SKM-1 treated with dmso at 0.1 percent for 144 hours (cell line): ENCODE data around the gene WDR70.

Experiments
- DNase-seq: peaks from one replicate; lab custom pipeline; 2025; ENCODE audit not compliant: unreplicated experiment; lab: John Stamatoyannopoulos, UW

WDR70 gene

DNA sequence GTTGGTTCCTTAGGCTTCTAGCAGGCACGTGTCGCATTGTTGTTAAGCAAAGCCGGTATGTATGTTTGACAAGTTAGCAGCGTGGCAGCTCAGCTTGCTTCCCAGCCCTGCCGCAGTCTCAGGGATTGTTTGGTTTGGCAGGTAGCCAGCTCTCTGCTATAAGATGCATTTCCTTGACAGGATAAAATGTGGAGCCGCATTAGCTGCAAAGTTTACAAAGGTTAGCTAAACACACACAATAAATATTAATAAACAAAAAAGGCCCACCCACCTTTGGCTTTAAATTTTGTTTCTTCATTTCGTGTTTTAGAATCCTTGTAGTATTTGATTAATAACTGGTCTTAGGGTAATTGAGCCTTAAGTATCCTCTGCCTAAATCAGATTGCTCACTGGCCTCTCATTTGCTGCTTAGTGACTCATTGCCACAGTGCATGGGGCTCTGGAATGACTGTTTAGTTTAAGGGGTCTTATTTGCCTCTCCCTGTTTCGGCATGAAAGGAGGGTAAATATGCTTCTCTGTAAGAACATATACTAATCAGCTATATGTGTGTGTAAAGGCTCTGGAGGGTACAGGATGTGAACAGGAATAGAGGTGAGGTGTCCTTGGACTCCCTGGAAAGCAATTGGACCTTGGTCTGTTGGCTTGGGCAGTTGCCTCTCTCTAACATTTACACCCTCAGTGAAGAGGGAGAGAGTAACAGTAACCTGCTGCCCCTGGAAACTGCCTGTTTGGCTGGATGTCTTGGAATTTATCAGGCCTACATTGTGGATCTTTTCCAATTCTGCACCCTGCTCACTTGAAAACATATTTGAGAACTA is 338.7 kb downstream of the WDR70 start:
- DNase-seq = no peak

DNA sequence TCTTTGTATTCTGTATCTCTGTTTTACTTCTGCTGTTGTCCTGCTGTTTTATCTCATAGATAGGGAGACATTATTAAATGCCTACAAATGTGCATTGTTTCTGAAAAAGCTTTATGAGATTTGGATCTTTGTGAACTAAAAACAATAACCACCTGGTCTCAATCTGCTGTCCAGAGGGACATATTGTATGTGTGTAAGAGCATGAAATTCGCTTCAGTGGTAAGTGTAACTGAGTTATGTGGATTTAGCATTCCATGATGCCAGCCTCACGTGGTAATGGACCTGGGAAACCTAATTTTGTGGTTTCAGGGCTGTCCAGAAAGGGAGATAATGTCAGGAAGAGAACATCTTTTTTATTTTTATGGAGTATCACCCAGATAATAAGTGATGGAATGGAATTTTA is 341.4 kb downstream of the WDR70 start:
- no peak for DNase-seq

DNA sequence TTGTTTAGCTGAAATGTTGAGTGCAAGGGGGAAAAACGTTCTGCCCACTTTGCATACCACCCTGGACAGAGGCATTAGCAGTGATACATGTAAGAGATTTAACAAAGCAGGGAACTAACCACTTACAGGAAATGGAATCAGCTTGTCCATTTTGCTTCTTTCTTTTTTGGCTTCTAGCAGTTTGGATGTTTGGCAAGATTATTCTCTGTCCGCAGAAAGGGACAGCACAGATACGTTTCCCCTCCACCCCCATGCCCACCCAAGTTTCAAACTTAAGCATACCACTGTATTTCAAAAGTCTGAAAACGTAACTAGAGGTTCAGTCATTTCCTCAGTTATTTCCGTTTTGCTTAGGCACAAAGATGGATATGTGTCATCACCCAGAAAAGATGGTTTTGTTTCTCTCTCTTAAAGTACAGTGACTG is 342.3 kb downstream of the WDR70 start:
- DNase-seq = no peak

DNA sequence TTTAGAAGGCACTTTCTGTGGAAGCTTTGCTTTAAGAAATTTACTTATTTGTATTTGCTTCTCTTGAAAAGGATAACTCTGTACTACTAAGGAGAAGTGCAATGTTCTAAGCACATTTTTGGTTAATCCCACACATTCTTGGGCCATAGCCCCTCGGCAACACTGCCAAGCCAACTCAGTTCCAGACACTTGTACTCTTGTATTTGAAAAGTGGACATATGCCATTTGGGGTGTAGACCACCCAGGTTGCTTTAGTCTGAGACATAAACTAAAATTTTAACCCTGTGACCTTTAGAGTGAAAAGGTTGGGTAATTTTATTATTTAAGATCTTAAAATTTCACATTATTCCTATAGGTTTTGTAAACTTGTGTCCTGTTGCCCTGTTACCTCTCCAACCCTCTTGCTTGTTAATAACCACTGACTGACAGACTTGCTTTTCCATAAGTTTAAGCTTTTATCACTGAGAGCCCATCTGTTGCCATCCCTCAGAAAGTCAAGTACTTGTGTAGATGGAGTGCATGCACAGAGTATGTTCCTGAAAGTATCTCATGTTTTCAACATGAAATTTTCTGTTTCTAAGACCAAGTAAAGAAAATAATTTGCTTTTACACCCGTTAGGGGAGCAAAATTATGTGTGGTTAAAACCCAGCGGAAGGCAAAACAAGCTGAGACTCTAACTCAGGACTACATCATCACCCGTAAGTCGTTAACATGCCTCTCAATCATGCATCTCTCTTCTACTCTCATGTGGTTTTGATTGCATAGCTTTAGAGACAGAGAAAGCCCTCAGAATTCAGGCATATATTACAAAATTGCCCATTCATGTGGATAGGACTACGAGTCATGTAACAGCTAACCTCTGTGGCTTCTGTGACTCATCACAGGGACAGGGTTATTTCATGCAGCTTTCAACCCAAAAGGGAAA is 343.4 kb downstream of the WDR70 start:
- no peak for DNase-seq

GRCh38 chr5:37723162-37723961 is 344.2 kb downstream of the WDR70 start:
- DNase-seq = no peak

DNA sequence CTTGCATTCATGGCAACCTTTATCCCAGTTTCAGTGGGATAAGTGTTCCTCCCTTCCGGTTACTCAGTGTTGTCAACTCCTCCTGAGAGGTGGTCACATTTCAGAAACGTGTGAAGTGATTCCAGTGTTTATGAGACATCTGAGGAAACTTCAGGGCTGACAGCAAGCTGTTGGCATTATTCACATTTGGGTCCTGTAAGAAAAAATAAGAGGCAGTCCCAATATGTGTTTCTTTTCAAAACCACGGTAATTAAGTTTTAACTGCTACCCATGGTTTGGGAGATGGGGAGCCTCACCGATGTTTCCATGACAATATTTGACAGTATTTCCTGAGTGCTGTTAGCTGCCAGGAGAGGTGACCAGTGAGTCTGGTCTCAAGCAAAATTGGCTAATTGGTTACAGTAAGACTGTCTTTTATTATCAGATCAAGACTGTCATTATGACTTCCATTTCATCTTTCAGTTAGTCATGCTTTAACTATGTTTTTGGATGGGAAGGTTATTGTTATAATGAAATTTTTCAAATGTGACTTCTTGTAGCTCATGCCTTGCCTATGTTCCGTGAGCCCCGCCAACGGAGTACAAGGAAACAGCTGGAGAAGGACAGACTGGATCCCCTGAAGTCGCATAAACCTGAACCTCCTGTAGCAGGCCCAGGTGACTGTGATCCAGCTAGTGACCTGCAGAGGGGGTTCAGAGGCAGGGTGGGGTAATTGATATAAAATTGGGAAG is 345.4 kb downstream of the WDR70 start:
- no peak for DNase-seq

GRCh38 chr5:37725185-37725584 is 346.1 kb downstream of the WDR70 start:
- DNase-seq = no peak

DNA sequence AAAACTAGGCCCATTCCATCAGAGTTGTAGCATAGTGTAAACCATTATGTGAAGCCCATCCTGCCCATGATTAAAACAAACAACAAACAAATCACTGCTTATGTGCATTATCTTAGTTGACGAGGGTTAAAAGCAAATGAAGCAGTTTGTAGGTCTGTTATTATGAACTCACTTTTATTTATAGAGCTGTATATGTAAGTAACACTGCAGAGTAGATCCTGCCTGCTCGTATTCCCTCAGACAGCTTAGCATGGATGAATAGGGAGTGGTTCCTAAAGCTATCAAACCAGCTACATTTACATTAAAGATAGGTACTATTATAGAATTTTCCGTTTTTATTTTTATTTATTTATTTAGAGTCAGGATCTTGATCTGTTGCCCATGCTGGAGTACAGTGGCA is 348.1 kb downstream of the WDR70 start:
- DNase-seq = no peak

DNA sequence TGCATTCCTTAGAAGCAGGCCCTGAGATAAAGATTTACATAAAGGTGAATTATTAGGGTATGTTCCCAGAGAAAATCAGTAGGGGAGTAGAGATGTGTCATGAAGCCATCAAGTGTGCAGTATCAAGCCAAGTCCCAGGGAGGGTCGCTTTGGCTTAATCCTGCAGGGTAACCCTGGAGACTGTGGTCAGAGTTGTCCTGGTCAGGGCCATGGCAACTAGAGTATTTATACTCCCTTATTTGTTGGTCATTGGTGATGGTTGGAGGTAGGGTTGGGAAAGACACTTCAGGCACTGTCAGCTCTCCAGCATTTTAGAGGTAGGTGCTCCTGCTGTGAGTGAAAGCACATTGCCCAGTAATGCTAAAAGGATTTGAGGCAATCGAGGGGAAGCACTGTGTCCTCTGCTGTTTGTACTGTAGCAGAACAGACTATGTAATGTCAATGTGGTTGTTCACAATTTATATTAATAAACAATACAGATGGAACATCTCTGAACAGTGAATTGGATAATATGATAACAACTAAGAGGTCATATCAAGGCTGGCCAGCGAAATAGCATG is 351.9 kb downstream of the WDR70 start:
- no peak for DNase-seq

DNA sequence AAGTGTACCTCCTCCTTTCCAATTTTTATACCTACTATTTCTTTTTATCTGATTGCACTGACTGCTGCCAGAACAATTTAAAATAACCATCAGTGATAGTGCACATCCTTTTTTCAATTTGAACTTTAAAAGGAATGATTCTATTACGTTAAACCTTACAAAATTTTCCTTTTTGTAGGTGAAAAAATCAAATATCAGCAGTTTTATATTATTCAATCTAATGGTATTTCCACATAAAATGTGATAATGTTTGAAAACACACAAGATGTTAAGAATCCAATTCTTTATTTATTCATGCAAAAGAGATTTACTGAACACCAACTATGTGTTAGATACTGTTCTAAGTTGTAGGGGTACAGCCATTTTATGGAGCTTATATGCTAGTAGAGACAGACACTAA is 355.0 kb downstream of the WDR70 start:
- DNase-seq = no peak

GRCh38 chr5:37735649-37736347 is 356.7 kb downstream of the WDR70 start:
- no peak for DNase-seq

GRCh38 chr5:37736397-37736796 is 357.3 kb downstream of the WDR70 start:
- no peak for DNase-seq

DNA sequence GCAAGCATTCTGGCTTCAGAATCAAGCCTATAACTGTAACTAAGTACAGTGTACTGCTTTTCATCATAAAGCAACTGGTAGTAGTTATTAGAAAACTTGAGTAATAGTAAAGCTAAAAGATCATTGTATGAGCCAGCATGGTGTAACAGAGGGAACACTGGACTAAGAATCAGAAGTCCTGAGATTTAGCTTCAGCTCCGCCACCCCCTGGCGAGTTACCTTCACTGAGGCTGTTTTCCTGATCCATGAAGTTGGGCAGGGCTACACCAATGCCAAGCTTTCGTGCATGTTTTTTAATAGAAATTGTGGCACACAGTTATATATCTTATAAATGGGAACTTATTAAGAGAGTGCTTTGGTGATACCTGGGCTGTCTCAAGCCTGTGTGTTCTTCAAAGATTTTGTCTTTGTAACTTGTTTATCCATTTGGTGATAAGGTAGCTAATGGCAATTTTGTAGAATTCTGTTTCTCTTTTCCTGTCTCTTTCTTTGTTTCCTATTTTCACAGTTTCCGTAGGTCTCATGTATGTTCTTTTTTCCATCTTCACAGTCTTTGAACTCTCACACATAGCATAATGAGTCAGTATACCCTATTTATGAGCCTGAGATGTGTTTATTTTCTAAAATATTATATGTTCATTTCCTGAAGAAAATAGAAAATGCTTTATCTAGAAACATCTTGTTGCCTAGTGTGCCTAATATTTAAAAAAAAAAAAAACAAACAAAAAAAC is 358.4 kb downstream of the WDR70 start:
- no peak for DNase-seq

DNA sequence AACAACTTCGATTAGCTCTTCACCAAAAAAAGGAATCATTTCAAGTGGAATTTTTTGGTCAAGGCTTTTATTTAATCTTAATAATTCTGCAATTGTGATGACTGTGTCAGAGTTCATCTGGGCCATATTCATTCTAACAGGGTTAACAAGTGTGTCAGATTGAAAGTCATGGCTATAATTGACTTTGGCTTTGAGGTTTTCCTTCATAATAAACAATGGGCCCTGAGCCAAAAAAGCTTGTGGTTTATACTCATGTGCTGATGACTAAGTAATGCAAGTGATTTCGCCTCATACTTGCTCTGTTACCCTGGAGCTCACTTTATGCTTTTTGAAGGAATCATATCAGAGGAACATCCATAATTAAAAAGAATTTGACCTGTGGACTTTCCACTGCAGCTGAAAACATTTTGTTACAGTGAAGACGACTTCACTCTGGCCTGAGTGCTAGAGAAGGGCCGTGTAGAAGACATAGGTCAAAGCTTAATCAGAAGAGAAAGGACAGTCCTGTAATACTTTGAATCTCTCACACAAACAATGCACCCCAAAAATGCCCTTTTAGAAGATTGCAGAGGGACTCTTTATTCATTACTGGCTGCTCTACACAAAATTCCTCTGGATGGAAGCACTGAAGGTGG is 359.1 kb downstream of the WDR70 start:
- DNase-seq = no peak

DNA sequence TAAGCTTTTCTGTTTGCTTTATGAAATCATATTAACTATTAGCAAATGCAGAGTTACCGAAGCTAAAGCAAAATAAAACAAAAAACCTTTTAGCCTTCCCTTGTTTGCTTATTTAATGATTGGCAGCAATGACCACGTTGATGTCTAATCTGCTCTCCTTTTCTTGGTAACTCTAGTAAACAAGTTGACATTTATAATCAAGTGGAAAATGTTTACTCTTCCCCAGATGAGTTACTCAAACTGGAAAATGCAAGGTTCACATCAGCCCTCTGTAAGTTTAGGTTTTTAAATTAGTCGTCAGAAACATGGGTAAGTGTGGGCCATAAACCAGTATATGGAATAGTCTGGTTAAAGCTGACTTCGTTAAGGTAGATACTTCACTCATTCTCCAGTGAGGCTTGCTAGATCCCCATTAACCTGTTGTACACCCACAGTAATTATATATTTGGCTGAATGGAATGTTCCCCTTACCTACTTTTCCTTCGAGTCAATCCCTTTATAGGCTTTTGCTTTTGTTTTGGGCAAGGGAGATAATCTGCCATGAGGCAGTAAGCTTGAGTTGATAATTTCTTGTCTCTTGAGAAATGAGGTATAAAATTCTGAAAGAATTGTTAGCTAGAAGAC is 359.9 kb downstream of the WDR70 start:
- no peak for DNase-seq

- DNase-seq = no peak
These were observed 360.7 kb downstream of the WDR70 start for GRCh38 chr5:37739817-37740261.

DNA sequence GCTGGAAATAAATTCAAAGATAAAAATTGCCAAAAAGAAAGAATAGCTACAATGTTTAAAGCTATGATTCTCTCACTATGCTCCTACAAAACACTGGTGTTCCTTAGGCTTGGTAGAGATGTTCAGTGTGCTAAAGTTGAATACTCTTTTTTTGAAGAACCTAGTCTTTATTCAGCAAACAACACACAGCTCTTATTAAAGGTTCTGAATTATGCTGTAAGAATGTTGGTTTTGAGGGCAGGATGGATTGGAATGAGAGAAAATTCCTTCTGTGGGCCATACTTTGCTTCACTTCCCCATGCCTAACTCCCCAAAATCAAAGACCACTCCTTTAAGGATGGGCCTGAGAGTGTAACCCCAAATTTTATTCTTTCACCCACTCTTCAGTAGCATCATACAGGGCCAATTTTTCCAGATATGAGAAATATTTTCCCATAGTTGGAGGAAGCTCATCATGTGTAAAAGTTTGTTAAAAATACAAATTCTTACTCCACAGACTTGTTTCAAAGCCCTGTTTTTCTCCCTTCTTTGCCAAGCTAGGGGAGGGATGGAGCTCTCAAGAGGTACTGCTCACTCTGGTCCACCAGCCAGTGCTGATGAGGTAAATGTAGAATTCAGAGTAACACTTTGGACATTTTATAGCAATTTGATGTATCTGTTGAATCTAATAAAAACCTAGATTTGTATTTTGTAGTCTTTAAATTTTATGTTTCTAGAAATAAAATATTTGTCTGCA is 361.4 kb downstream of the WDR70 start:
- no peak for DNase-seq
